ENCODE data around the gene GJA9.
"Not testable (repeated sequence)": the region's sequence is repeated elsewhere in the genome, so short reads cannot be mapped to it uniquely, and the experiment has no call there.

GJA9 gene

GRCh38 chr1:38873027-38873969, 8.1 kb downstream of the GJA9 start, which contains the start of gene MYCBP:
Gene MYCBP, minus strand, starts transcription at chr1:38873348. Its CDS starts 43 bp downstream, at chr1:38873305.
- peak; percentile 91 for DNase-seq

- DNase-seq: no peak
These were observed 8.9 kb downstream of the GJA9 start for GRCh38 chr1:38872401-38873026.

- DNase-seq: no peak
These were observed 10.4 kb downstream of the GJA9 start for GRCh38 chr1:38870996-38871395.

DNA sequence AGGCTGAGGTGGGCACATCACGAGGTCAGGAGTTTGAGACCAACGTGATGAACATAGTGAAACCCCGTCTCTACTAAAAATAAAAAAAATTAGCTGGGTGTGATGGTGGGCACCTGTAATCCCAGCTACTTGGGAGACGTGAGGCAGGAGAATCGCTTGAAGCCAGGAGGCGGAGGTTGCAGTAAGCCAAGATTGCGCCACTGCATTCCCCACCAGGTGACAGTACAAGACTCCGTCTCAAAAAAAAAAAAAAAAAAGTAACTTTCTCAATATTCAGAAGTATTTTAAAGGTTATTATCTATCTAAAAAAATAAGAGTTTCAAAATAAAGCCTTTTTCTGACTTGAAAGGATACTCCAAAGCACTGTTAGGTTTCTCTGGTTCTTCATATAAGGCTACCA, 14.2 kb downstream of the GJA9 start:
- DNase-seq: no peak

- DNase-seq: no peak
These were observed 16.2 kb downstream of the GJA9 start for GRCh38 chr1:38865112-38865715.

DNA sequence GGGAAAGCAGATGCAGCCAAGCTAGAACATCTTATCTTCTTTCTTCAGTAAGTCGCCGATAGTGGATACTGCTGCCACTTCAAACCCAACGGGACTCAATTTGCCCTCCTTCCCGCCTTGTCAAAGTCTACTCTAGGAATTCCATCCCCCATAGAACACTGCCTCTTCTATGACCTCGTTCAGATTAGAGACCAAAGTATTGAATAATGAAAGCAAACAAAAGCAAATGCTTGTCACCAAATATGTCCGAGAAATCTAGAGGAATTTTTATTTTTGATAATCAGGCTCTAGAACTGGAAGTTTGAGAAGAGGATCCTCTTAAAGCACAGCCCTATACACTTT, 21.0 kb downstream of the GJA9 start:
- no peak for DNase-seq

- peak; percentile 94 for DNase-seq
These were observed 21.6 kb downstream of the GJA9 start, which contains the start of gene RRAGC for GRCh38 chr1:38859561-38860453. Gene RRAGC, minus strand, starts transcription at chr1:38859772. Its CDS starts 126 bp downstream, at chr1:38859646.

DNA sequence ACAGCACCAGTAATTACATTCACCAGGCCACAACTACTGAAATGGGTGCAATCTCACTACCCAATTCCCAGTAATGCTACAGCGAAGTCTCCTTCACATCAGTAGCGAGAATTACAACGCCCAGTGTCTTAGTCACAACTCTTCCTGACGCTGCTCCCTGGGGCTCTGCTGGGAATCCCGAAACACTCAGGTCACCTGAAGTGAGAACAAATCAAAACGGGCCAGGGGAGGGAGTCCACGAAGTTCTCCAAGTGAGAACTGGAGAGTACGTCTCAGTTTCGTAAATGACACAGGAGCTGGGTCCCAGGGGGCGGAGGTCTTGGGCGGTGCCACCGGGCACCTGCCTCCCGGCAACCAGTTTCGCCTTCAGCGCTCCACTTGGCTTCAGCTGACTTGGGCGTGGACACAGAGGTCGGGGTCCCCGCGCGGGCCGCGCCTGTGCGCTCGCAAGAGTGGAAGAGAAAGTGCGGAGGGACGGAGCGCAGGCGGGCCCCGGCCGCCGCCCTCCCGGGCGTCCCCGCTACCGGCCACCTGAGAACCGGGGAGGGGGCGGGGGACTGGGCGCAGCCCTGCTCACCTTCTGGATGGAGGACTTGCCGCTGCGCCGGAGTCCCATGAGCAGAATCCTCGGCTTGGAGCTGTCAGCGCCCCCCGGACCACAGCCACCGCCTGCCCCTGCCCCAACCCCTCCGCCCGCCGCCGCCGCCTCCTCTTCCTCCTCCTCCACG, 22.4 kb downstream of the GJA9 start:
- peak; percentile 46 for DNase-seq

DNA sequence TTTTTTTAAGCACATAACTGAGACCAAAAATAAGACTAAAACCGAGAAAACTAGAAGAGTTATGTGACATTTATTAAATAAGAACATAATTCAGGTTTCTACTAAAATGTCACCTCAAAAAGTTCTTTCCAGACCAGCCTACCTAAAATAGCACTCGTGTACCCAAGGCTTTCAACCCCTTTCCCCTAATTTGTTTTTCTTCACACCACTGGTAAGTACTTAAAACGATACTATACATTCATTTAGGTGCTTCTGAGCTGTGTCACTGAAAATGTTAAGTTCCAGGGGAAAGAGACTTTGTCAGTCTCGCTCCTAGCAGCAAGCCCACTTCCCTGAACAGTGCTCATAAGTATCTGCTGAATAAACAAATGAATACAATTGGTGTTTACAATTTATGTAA, 28.6 kb downstream of the GJA9 start:
- DNase-seq: no peak

DNA sequence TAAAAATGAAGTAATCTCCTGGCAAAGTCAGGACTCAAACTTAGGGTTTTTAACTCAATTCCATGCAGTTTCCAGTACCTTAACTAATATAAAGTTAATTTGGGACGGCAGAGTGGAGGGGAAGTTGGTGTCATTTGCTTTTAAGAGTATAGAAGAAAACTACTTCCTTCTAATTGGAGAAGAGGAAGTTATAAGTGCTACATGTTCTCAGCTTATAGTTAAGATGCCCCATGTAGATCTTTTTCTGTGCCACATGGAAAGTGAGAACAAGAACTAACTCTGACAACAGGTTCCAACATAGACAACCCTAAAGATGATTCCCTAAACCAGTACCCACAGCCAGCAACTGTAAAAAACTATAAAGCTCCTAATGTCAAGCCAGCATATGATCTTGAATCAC, 33.3 kb downstream of the GJA9 start:
- DNase-seq: no peak

- DNase-seq: no peak
These were observed 35.2 kb downstream of the GJA9 start for GRCh38 chr1:38846210-38846609.

- not testable (repeated sequence) for DNase-seq
These were observed 36.3 kb downstream of the GJA9 start for GRCh38 chr1:38845088-38845487.

DNA sequence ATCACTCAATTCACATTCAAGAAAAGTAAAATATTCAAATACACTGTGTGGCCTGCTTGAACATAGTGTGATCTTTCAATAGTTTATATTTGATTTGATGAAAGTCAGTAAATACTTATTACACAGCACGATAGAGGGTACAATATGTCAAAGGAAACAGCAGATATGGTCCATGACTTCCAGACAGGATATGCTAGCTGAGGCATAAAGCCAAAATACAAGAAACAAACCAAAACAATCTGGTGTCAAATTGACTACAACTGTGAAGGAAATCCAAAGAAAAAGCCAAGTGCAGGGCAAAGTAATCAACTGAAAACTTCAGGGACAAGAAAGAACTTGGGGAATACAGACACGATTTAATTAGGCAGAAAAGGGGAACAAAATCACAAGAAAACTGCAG, 41.1 kb downstream of the GJA9 start:
- DNase-seq: no peak

DNA sequence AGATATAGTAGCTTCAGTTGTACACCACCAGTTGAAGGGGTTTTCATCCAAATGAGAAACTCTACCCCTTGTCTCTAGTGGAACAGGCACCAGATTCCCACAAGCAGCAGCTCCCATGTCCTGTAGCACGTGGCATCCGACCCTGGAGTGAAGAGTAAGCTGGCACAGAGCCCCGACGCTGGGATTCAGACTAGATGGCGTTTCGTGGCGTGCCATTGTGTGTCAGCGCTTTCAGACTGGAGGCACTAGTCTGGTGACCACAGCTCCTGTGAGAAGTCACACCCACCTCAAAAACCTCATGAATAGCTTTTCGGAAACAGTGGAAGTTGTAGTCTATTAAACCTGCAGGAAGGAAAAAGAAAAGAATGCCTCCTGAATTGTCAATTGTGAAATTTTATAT, 42.0 kb downstream of the GJA9 start:
- no peak for DNase-seq

GRCh38 chr1:38836316-38836715, 45.1 kb downstream of the GJA9 start:
- DNase-seq: not testable (repeated sequence)

DNA sequence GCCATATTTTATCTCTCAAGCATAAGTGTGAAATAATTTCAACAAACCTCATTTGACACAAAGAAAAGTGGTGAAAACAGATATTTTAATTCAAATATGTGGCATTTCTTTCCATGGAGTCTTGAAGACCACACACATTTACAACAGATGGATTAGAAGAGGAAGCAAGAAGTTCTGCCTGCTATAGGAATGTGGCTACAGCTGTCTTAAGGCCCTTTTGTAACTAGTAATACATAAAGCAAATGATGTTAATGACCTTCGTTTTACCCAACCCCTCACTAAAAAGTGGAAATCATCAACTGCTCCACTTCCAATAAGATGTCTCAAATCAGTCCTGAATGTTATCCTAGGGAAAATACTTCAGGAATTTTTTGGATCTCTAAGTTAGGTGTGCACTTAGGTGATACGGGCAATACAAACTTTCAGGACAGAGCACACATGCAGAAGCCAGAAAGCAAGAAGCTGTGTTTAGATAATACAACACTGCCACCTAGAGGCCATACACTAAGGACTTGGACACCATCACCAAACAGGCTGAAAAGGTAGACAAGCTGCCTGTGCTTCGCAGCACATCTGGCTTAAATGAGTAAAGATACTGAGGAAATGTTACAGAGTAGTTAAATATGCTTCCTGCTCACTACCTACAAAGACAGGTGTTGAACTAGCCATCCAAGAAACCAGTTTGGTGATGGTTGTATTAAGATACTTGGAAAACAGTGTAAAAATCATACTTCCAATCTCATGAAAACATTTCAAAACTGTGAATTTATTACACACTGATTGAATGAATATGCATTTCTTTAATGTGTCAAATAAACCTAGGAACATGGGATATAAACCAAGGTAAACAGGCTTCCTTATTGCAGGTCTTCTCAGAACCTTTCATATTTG, 46.2 kb downstream of the GJA9 start:
- DNase-seq: peak; percentile 66

DNA sequence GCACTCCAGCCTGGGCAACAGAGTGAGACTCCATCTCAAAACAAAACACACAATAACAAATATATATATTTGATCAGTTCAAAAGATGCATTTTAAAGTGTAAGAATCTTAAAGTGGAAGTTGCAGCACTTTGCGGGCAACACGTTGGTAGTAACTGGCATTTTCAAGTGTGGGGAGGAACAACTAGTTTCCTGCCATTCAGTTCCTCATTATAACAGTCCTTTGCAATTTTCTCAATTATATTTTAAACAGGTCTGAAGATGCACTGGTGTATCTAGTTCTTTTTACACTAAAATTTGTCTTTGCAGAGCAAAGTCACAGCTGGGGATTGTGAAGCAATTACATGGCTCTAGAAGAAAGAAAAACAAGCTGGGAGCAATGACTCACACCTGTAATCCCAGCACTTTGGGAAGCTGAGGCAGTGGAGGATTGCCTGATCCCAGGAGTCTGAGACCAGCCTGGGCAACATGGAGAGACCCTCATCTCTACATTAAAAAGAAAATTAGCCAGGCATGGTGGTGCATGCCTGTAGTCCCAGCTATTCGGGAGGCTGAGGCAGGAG, 47.1 kb downstream of the GJA9 start:
- no peak for DNase-seq

DNA sequence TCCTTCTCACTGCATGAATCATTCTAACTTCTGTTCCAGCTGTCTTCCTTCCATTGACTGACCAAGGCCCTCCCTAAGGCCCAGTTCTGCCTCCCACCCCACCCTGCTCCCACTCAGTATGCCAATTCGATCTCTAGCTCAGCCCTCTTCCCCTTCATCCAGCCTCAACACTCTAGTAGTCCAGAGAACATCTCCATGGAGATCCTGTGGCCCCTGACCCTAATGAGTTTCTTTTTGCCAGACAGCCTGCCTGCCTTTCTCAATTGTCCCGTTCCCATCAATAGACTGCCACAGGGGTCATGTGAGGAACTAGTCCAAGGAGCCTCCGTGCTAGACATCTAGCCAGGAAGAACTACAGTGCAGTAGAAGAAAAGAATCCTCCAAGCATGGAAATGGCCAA, 48.2 kb downstream of the GJA9 start:
- no peak for DNase-seq

- no peak for DNase-seq
These were observed 49.0 kb downstream of the GJA9 start for GRCh38 chr1:38832370-38832734.

GRCh38 chr1:38831731-38832369, 49.5 kb downstream of the GJA9 start:
- DNase-seq: no peak
